ENCODE results near the gene CCDC190. TPM values are rescaled to one million over a fixed set of nuclear protein-coding genes. Genes with fewer than 3 reads are reported as not detected.
"Not testable (repeated sequence)": the region's sequence is repeated elsewhere in the genome, so short reads cannot be mapped to it uniquely, and the experiment has no call there.

Gene CCDC190
- total RNA-seq, 1 experiment from 2014 or later = not detected

GRCh38 chr1:162822391-162823200, 38.4 kb downstream of the CCDC190 start:
- Histone ChIP-seq H3K9ac (ENCODE audit: low read length) (no peak overlapping the region), H3K4me1 (ENCODE audit: low read length) (no peaks in the 10 kb centered on the region), H3K36me3 (ENCODE audit: insufficient read depth, low read length) (no peaks in the 10 kb centered on the region), H3K79me2 (ENCODE audit: low read length) (no peaks in the 10 kb centered on the region), H3K27me3 (ENCODE audit: low read length) (no peaks in the 10 kb centered on the region), H3K4me3 (ENCODE audit: low read length) (no peak overlapping the region), H4K20me1 (ENCODE audit: insufficient read depth, low read depth, low read length) (no peaks in the 10 kb centered on the region), H3K9me3 (ENCODE audit: low read length) (no peaks in the 10 kb centered on the region), H3K27ac (ENCODE audit: low read length) (no peak overlapping the region), H3K9me2 (replicated peaks; ENCODE audit: insufficient read depth, low read length) (no peaks in the 10 kb centered on the region), H3K4me2 (ENCODE audit: low read depth, low read length, poor library complexity, severe bottlenecking) (no peak overlapping the region), H2AFZ (ENCODE audit: low read length) (no peak overlapping the region)
- no peak for DNase-seq

GRCh38 chr1:162818666-162819065, 42.3 kb downstream of the CCDC190 start:
- not testable (repeated sequence) for H3K27me3 ChIP-seq (ENCODE audit: low read length); H3K4me1 ChIP-seq (ENCODE audit: low read length); H3K79me2 ChIP-seq (ENCODE audit: low read length); H3K9ac ChIP-seq (ENCODE audit: low read length); H3K4me3 ChIP-seq (ENCODE audit: low read length); H3K36me3 ChIP-seq (ENCODE audit: insufficient read depth, low read length); DNase-seq; H4K20me1 ChIP-seq (ENCODE audit: insufficient read depth, low read depth, low read length); H3K9me3 ChIP-seq (ENCODE audit: low read length); H2AFZ ChIP-seq (ENCODE audit: low read length); H3K9me2 ChIP-seq (replicated peaks; ENCODE audit: insufficient read depth, low read length); H3K27ac ChIP-seq (ENCODE audit: low read length); H3K4me2 ChIP-seq (ENCODE audit: low read depth, low read length, poor library complexity, severe bottlenecking)

- H4K20me1 ChIP-seq (ENCODE audit: insufficient read depth, low read depth, low read length); H3K27me3 ChIP-seq (ENCODE audit: low read length); H3K36me3 ChIP-seq (ENCODE audit: insufficient read depth, low read length); DNase-seq; H3K9me3 ChIP-seq (ENCODE audit: low read length); H3K27ac ChIP-seq (ENCODE audit: low read length); H3K79me2 ChIP-seq (ENCODE audit: low read length); H3K4me1 ChIP-seq (ENCODE audit: low read length); H3K9me2 ChIP-seq (replicated peaks; ENCODE audit: insufficient read depth, low read length); H3K9ac ChIP-seq (ENCODE audit: low read length); H3K4me3 ChIP-seq (ENCODE audit: low read length); H2AFZ ChIP-seq (ENCODE audit: low read length); H3K4me2 ChIP-seq (ENCODE audit: low read depth, low read length, poor library complexity, severe bottlenecking): not testable (repeated sequence)
Measured at GRCh38 chr1:162818136-162818535, 42.8 kb downstream of the CCDC190 start.

- H3K4me3 ChIP-seq (ENCODE audit: low read length); H3K4me2 ChIP-seq (ENCODE audit: low read depth, low read length, poor library complexity, severe bottlenecking); H3K27me3 ChIP-seq (ENCODE audit: low read length); H3K36me3 ChIP-seq (ENCODE audit: insufficient read depth, low read length); H3K9me3 ChIP-seq (ENCODE audit: low read length); H4K20me1 ChIP-seq (ENCODE audit: insufficient read depth, low read depth, low read length); H3K79me2 ChIP-seq (ENCODE audit: low read length); H3K9ac ChIP-seq (ENCODE audit: low read length); H3K27ac ChIP-seq (ENCODE audit: low read length); H3K9me2 ChIP-seq (replicated peaks; ENCODE audit: insufficient read depth, low read length); H3K4me1 ChIP-seq (ENCODE audit: low read length); H2AFZ ChIP-seq (ENCODE audit: low read length); DNase-seq: not testable (repeated sequence)
Measured at GRCh38 chr1:162812357-162812756, 48.6 kb downstream of the CCDC190 start.

- H3K27ac ChIP-seq (ENCODE audit: low read length); H3K4me1 ChIP-seq (ENCODE audit: low read length); H2AFZ ChIP-seq (ENCODE audit: low read length); DNase-seq; H3K9ac ChIP-seq (ENCODE audit: low read length); H3K79me2 ChIP-seq (ENCODE audit: low read length); H3K9me2 ChIP-seq (replicated peaks; ENCODE audit: insufficient read depth, low read length); H3K4me2 ChIP-seq (ENCODE audit: low read depth, low read length, poor library complexity, severe bottlenecking); H4K20me1 ChIP-seq (ENCODE audit: insufficient read depth, low read depth, low read length); H3K27me3 ChIP-seq (ENCODE audit: low read length); H3K9me3 ChIP-seq (ENCODE audit: low read length); H3K4me3 ChIP-seq (ENCODE audit: low read length): not testable (repeated sequence)
- peaks cover 14% of the 10 kb centered on the region; the same call in 1 of the 2 replicates for H3K36me3 ChIP-seq (ENCODE audit: insufficient read depth, low read length)
Measured at GRCh38 chr1:162807503-162807902, 53.5 kb downstream of the CCDC190 start.

Other genes starting within 250 kb of the CCDC190 start
- gene DDR2, start 228.7 kb downstream of the CCDC190 start, total RNA-seq (2014; rRNA removed; shearing (Covaris generic); ENCODE audit: low replicate concordance) = 0.43 and 0.67 TPM in 2 replicates
- gene HSD17B7, start 70.5 kb downstream of the CCDC190 start, total RNA-seq (2014; rRNA removed; shearing (Covaris generic); ENCODE audit: low replicate concordance) = 41.5 and 58.2 TPM in 2 replicates
- gene RGS4, start 208.2 kb upstream of the CCDC190 start, total RNA-seq (2014; rRNA removed; shearing (Covaris generic); ENCODE audit: low replicate concordance) = not detected in 2 replicates

Data from Karpas-422 (cell line).